Lower leg skin (tissue), 4 donors: Measurements from ENCODE around the gene CDK16. TPM values are rescaled to one million over a fixed set of nuclear protein-coding genes. Genes with fewer than 3 reads are reported as not detected.

Experiments used
- DNase-seq, 2 donors: peaks; one replicate each; pipeline ENCODE4 v3.0.0-alpha.2; 2019; ENCODE audit warnings: low spot score in 2 of 2
- H3K4me3 ChIP-seq: fragments of 200-600 bp; sonication (generic); 2 replicates; pipeline ENCODE4 v1.5.1; 2017; ENCODE audit warnings: mild to moderate bottlenecking, low read depth; ENCODE audit not compliant: poor library complexity, severe bottlenecking
- CTCF ChIP-seq, 3 donors: fragments of 450-650 bp; IDR thresholded peaks; one replicate each; pipeline ENCODE4 v1.5.1; 2016; ENCODE audit warnings: antibody characterized with exemption in 3 of 3, mild to moderate bottlenecking in 3 of 3, moderate library complexity in 2 of 3
- POLR2A ChIP-seq, 2 donors: fragments of 450-650 bp; IDR thresholded peaks; one replicate each; pipeline ENCODE4 v1.6.1; 2016 to 2017; ENCODE audit warnings: antibody characterized with exemption in 2 of 2, mild to moderate bottlenecking in 1 of 2, moderate library complexity in 1 of 2
- WGBS, 2 donors: methylation state at CpG; one replicate each; pipeline ENCODE4 v1.1.5; 2018; 5-methylcytosine and 5-hydroxymethylcytosine counted together
- intact Hi-C: fragments of 100-400 bp; cut with DNase I; formaldehyde crosslinking; loops from one replicate; pipeline ENCODE4 v1.15.0; 2023; ENCODE audit warnings: low total_unique reads
- total RNA-seq, 4 donors: library from RNA; depleted of rRNA; stranded (reverse); fragments of >200 nt; gene quantifications; one replicate each; pipeline ENCODE4 v1.1.0, GENCODE V29; 2016

The CDK16 gene
- total RNA-seq, 4 donors from 2014 or later, result 57.7 to 98.0 (median 73.5) TPM

GRCh38 chrX:47202316-47202715, 16.2 kb upstream of the CDK16 start:
- 87 to 96% methylated on average over 3 to 11 of the region's 11 CpGs for WGBS, 2 donors
- TF ChIP-seq CTCF (IDR thresholded peaks at IDR 0.05), result no peak
- no peak for TF ChIP-seq POLR2A (IDR thresholded peaks at IDR 0.05)
- no peak overlapping the region for H3K4me3 ChIP-seq
- intact Hi-C loops, result no loop called here
- DNase-seq, result no peak

- DNase-seq, result no peak
- intact Hi-C loops, result no loop called here
- no peak overlapping the region for H3K4me3 ChIP-seq
- TF ChIP-seq CTCF (IDR thresholded peaks at IDR 0.05) (no peak), POLR2A (IDR thresholded peaks at IDR 0.05) (no peak)
- 61 to 63% methylated on average over 4 of the region's 4 CpGs for WGBS, 2 donors
Observed at GRCh38 chrX:47202877-47203276, 15.6 kb upstream of the CDK16 start.

DNA sequence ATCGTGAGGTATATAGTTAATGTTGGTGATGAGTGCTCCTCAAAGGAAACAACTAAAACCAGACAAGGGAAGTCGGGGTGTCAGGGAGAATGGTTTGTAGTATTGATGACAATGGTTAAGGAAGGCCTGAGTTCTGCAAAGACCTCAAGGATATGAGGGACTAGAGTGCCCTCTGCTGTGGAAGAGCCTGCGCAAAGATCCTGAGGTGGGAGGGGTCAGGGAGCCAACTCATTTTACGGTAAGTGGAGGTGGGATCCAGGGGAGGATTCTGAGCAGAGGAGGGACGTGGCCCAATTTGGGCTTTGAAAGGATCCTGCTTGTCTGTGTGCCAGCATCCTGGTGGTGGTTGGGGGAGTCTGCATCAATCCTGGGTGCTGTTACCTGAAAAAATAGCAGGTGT, 13.5 kb upstream of the CDK16 start:
- WGBS, 2 donors, result 74 to 78% methylated on average over 5 of the region's 5 CpGs
- TF ChIP-seq POLR2A (IDR thresholded peaks at IDR 0.05) (no peak), CTCF (IDR thresholded peaks at IDR 0.05) (no peak)
- no peak for DNase-seq
- intact Hi-C loops, result no loop called here
- H3K4me3 ChIP-seq, result no peak overlapping the region

DNA sequence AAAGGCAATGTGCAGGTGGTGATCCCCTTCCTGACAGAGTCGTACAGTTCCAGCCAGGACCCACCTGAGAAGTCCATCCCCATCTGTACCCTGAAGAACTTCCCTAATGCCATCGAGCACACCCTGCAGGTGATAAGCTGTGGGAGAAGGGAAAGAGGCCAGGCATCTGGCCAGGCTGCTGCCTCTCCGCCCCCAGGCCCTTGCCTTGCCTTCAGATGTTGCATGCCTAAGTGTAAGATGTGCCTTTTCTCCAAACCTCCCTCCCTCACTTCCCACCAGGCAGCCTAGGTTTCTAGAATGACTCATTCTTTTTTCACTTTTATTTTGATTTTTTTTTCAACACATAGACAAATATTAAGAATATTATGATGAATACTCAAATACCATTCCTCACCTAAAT, 12.2 kb upstream of the CDK16 start:
- intact Hi-C loops, result no loop called here
- TF ChIP-seq POLR2A (IDR thresholded peaks at IDR 0.05) (no peak), CTCF (IDR thresholded peaks at IDR 0.05) (no peak)
- H3K4me3 ChIP-seq, result no peak overlapping the region
- WGBS, 2 donors, result 60 to 79% methylated on average over 3 of the region's 3 CpGs
- DNase-seq, result no peak

GRCh38 chrX:47208108-47208507, 10.4 kb upstream of the CDK16 start:
- WGBS, 2 donors, result 80 to 91% methylated on average over 12 of the region's 12 CpGs
- intact Hi-C loops, result no loop called here
- DNase-seq, result no peak
- H3K4me3 ChIP-seq, result no peak overlapping the region
- TF ChIP-seq POLR2A (IDR thresholded peaks at IDR 0.05) (no peak), CTCF (IDR thresholded peaks at IDR 0.05) (no peak)

- H3K4me3 ChIP-seq, result no peak overlapping the region
- DNase-seq, result no peak
- TF ChIP-seq POLR2A (IDR thresholded peaks at IDR 0.05) (no peak), CTCF (IDR thresholded peaks at IDR 0.05) (no peak)
- 87 to 92% methylated on average over 8 to 16 of the region's 16 CpGs for WGBS, 2 donors
- intact Hi-C loops, result no loop called here
Observed at GRCh38 chrX:47209508-47210238, 8.8 kb upstream of the CDK16 start.
